Lower leg skin (tissue), 4 donors: ENCODE results near the gene ZNF337. TPM values are rescaled to one million over a fixed set of nuclear protein-coding genes. Genes with fewer than 3 reads are reported as not detected.
"Not testable (repeated sequence)": the region's sequence is repeated elsewhere in the genome, so short reads cannot be mapped to it uniquely, and the experiment has no call there.

ENCODE experiments used
- DNase-seq, 2 donors: peaks; one replicate each; pipeline ENCODE4 v3.0.0-alpha.2; 2019; ENCODE audit warnings: low spot score in 2 of 2
- H3K4me3 ChIP-seq: fragments of 200-600 bp; sonication (generic); 2 replicates; pipeline ENCODE4 v1.5.1; 2017; ENCODE audit warnings: mild to moderate bottlenecking, low read depth; ENCODE audit not compliant: poor library complexity, severe bottlenecking
- CTCF ChIP-seq, 3 donors: fragments of 450-650 bp; IDR thresholded peaks; one replicate each; pipeline ENCODE4 v1.5.1; 2016; ENCODE audit warnings: antibody characterized with exemption in 3 of 3, mild to moderate bottlenecking in 3 of 3, moderate library complexity in 2 of 3
- POLR2A ChIP-seq, 2 donors: fragments of 450-650 bp; IDR thresholded peaks; one replicate each; pipeline ENCODE4 v1.6.1; 2016 to 2017; ENCODE audit warnings: antibody characterized with exemption in 2 of 2, mild to moderate bottlenecking in 1 of 2, moderate library complexity in 1 of 2
- WGBS, 2 donors: methylation state at CpG; one replicate each; pipeline ENCODE4 v1.1.5; 2018; 5-methylcytosine and 5-hydroxymethylcytosine counted together
- intact Hi-C: fragments of 100-400 bp; cut with DNase I; formaldehyde crosslinking; loops from one replicate; pipeline ENCODE4 v1.15.0; 2023; ENCODE audit warnings: low total_unique reads
- total RNA-seq, 4 donors: library from RNA; depleted of rRNA; stranded (reverse); fragments of >200 nt; gene quantifications; one replicate each; pipeline ENCODE4 v1.1.0, GENCODE V29; 2016

ZNF337 gene
- total RNA-seq, 4 donors from 2014 or later = 10.7 to 18.9 (median 13.4) TPM

- 73 to 75% methylated on average over 8 of the region's 8 CpGs for WGBS, 2 donors
- TF ChIP-seq POLR2A (IDR thresholded peaks at IDR 0.05) (no peak), CTCF (IDR thresholded peaks at IDR 0.05) (no peak)
- intact Hi-C loops = no loop called here
- DNase-seq = no peak
- H3K4me3 ChIP-seq = no peak overlapping the region
Observed at GRCh38 chr20:25686081-25687067, 10.3 kb downstream of the ZNF337 start.

GRCh38 chr20:25685276-25686080 lies 11.2 kb downstream of the ZNF337 start:
- DNase-seq = no peak
- TF ChIP-seq CTCF (IDR thresholded peaks at IDR 0.05) (no peak), POLR2A (IDR thresholded peaks at IDR 0.05) (no peak)
- H3K4me3 ChIP-seq = no peak overlapping the region
- WGBS, 2 donors = 85 to 88% methylated on average over 8 to 9 of the region's 9 CpGs
- intact Hi-C loops = no loop called here

GRCh38 chr20:25683826-25684225 lies 12.8 kb downstream of the ZNF337 start:
- DNase-seq, intact Hi-C loops, H3K4me3 ChIP-seq: not testable (repeated sequence)
- 95 to 97% methylated on average over 3 of the region's 3 CpGs for WGBS, 2 donors

- intact Hi-C loops = no loop called here
- TF ChIP-seq CTCF (IDR thresholded peaks at IDR 0.05) (no peak), POLR2A (IDR thresholded peaks at IDR 0.05) (no peak)
- DNase-seq = no peak
- WGBS, 2 donors = 93 to 94% methylated on average over 2 of the region's 2 CpGs
- H3K4me3 ChIP-seq = no peak overlapping the region
Observed at GRCh38 chr20:25683050-25683449, 13.6 kb downstream of the ZNF337 start.

GRCh38 chr20:25676164-25676809 lies 20.4 kb downstream of the ZNF337 start:
- no peak overlapping the region for H3K4me3 ChIP-seq
- intact Hi-C loops = no loop called here
- TF ChIP-seq POLR2A (IDR thresholded peaks at IDR 0.05) = no peak
- TF ChIP-seq CTCF (IDR thresholded peaks at IDR 0.05) = no peak
- DNase-seq = no peak
- 94 to 96% methylated on average over 10 of the region's 10 CpGs for WGBS, 2 donors
